Tibial nerve (tissue), 4 donors: ENCODE data around the gene AHR. TPM values are rescaled to one million over a fixed set of nuclear protein-coding genes. Genes with fewer than 3 reads are reported as not detected.

Source experiments
- DNase-seq, 2 donors: peaks; one replicate each; pipeline ENCODE4 v3.0.0-alpha.2; 2019; ENCODE audit warnings: low spot score in 2 of 2
- H3K27ac ChIP-seq, 4 donors: fragments of 200-600 bp; sonication (generic) in 3 of 4; one replicate each; pipeline ENCODE4 v1.5.1; 2017 to 2019; ENCODE audit warnings: mild to moderate bottlenecking in 1 of 4
- H3K27me3 ChIP-seq, 2 donors: fragments of 200-600 bp; sonication (generic) in 1 of 2; one replicate each; pipeline versions ENCODE4 v1.5.1 to v1.6.0; 2017 to 2019
- H3K36me3 ChIP-seq, 3 donors: fragments of 200-600 bp; sonication (generic); one replicate each; pipeline ENCODE4 v1.5.1; 2018 to 2019
- H3K4me1 ChIP-seq, 4 donors: fragments of 200-600 bp; sonication (generic) in 3 of 4; one replicate each; pipeline ENCODE4 v1.5.1; 2017 to 2019
- H3K4me3 ChIP-seq, 4 donors: fragments of 200-600 bp; sonication (generic) in 3 of 4; one replicate each; pipeline ENCODE4 v1.5.1; 2017 to 2019; ENCODE audit warnings: mild to moderate bottlenecking in 1 of 4, moderate library complexity in 1 of 4
- H3K9me3 ChIP-seq, 4 donors: fragments of 200-600 bp; sonication (generic) in 3 of 4; one replicate each; pipeline ENCODE4 v1.5.1; 2017 to 2019
- EP300 ChIP-seq, 2 donors: sonication (generic); formaldehyde crosslinking; IDR thresholded peaks; one replicate each; pipeline ENCODE4 v1.6.1; 2017; ENCODE audit warnings: antibody characterized with exemption in 2 of 2, mild to moderate bottlenecking in 1 of 2
- POLR2A ChIP-seq, 2 donors: fragments of 450-650 bp; IDR thresholded peaks; one replicate each; pipeline ENCODE4 v1.6.1; 2017; ENCODE audit warnings: antibody characterized with exemption in 2 of 2, mild to moderate bottlenecking in 2 of 2, moderate library complexity in 2 of 2
- WGBS, 2 donors: methylation state at CpG; one replicate each; pipeline ENCODE4 v1.1.5; 2018; 5-methylcytosine and 5-hydroxymethylcytosine counted together
- total RNA-seq, 4 donors: library from RNA; depleted of rRNA; stranded (reverse); fragments of >200 nt; gene quantifications; one replicate each; pipeline ENCODE4 v1.1.0, GENCODE V29; 2016
- TF ChIP-seq, protein P1 (sequence below), 5 experiments: fragments of 200-600 bp in 3 of 5; fragments of 450-650 bp in 2 of 5; sonication (generic) in 3 of 5; IDR thresholded peaks; one replicate each; pipeline ENCODE4 v1.5.1; 2016 to 2019; ENCODE audit warnings: antibody characterized with exemption in 5 of 5, mild to moderate bottlenecking in 3 of 5, moderate library complexity in 2 of 5

Gene AHR
- total RNA-seq, 4 donors from 2014 or later: 188 to 372 (median 296) TPM

DNA sequence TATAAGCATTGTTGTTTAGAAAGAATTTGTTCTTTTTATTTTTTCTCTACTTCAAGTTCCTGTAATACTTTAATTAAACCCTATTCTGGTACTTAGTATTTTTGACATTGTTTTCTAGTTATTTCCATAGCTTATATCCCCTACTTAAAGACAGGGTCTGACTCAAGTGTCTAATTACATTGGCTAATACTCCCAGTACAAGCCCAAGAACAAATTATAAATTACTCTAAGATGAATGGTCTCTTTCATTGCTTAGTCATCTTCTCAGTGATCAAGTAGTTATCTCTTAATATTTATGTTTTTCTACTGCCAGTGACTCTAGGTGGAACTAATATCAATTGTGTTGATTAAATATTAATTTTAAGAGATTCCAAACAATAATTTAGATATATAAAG, 21.6 kb downstream of the AHR start:
- H3K27me3 ChIP-seq: no peaks in the 10 kb centered on the region
- TF ChIP-seq, protein P1, sequence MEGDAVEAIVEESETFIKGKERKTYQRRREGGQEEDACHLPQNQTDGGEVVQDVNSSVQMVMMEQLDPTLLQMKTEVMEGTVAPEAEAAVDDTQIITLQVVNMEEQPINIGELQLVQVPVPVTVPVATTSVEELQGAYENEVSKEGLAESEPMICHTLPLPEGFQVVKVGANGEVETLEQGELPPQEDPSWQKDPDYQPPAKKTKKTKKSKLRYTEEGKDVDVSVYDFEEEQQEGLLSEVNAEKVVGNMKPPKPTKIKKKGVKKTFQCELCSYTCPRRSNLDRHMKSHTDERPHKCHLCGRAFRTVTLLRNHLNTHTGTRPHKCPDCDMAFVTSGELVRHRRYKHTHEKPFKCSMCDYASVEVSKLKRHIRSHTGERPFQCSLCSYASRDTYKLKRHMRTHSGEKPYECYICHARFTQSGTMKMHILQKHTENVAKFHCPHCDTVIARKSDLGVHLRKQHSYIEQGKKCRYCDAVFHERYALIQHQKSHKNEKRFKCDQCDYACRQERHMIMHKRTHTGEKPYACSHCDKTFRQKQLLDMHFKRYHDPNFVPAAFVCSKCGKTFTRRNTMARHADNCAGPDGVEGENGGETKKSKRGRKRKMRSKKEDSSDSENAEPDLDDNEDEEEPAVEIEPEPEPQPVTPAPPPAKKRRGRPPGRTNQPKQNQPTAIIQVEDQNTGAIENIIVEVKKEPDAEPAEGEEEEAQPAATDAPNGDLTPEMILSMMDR (IDR thresholded peaks at IDR 0.05): no peak
- no peak for TF ChIP-seq POLR2A (IDR thresholded peaks at IDR 0.05)
- TF ChIP-seq EP300 (IDR thresholded peaks at IDR 0.05): no peak
- peaks cover 0 to 99% (median 41%) of the 10 kb centered on the region in 4 donors for H3K4me1 ChIP-seq
- no peak for DNase-seq
- H3K27ac ChIP-seq: peak overlapping the region; percentile 38 to 98 (median 70)
- no peak overlapping the region for H3K4me3 ChIP-seq
- H3K36me3 ChIP-seq: peaks cover 0 to 7% (median 0%) of the 10 kb centered on the region in 3 donors
- H3K9me3 ChIP-seq: no peaks in the 10 kb centered on the region

- peaks cover 0 to 99% (median 42%) of the 10 kb centered on the region in 4 donors for H3K4me1 ChIP-seq
- no peak overlapping the region for H3K4me3 ChIP-seq
- DNase-seq: no peak
- H3K27me3 ChIP-seq: no peaks in the 10 kb centered on the region
- WGBS, 2 donors: 25 to 34% methylated on average over 2 of the region's 2 CpGs
- TF ChIP-seq POLR2A (IDR thresholded peaks at IDR 0.05) (no peak), EP300 (IDR thresholded peaks at IDR 0.05) (no peak)
- TF ChIP-seq, protein P1 (IDR thresholded peaks at IDR 0.05): no peak
- no peaks in the 10 kb centered on the region for H3K9me3 ChIP-seq
- peaks cover 0 to 7% (median 0%) of the 10 kb centered on the region in 3 donors for H3K36me3 ChIP-seq
- peak overlapping the region; percentile 38 to 98 (median 70) for H3K27ac ChIP-seq
Observed at GRCh38 chr7:17320657-17321056, 22.2 kb downstream of the AHR start.

- Histone ChIP-seq H3K27ac (peak overlapping the region in 2 of 4 donors; percentile 5 to 38), H3K27me3 (no peaks in the 10 kb centered on the region), H3K4me1 (peaks cover 0 to 98% (median 14%) of the 10 kb centered on the region in 4 donors), H3K36me3 (peaks cover 0 to 23% (median 0%) of the 10 kb centered on the region in 3 donors), H3K4me3 (no peak overlapping the region), H3K9me3 (no peaks in the 10 kb centered on the region)
- TF ChIP-seq, protein P1 (IDR thresholded peaks at IDR 0.05): no peak
- no peak for TF ChIP-seq EP300 (IDR thresholded peaks at IDR 0.05)
- no peak for DNase-seq
- WGBS, 2 donors: 60 to 61% methylated on average over 2 of the region's 2 CpGs
Observed at GRCh38 chr7:17325364-17325763, 26.9 kb downstream of the AHR start.

- Histone ChIP-seq H3K36me3 (peaks cover 0 to 32% (median 0%) of the 10 kb centered on the region in 3 donors), H3K9me3 (no peaks in the 10 kb centered on the region), H3K27ac (peak overlapping the region in 2 of 4 donors; percentile 5 to 10), H3K27me3 (no peaks in the 10 kb centered on the region), H3K4me1 (peaks cover 0 to 98% (median 9%) of the 10 kb centered on the region in 4 donors), H3K4me3 (no peak overlapping the region)
- no peak for DNase-seq
- TF ChIP-seq POLR2A (IDR thresholded peaks at IDR 0.05) (no peak), EP300 (IDR thresholded peaks at IDR 0.05) (no peak)
- TF ChIP-seq, protein P1 (IDR thresholded peaks at IDR 0.05): no peak
- WGBS, 2 donors: 67% methylated on average over 2 of the region's 2 CpGs
Observed at GRCh38 chr7:17326378-17326777, 27.9 kb downstream of the AHR start.

- Histone ChIP-seq H3K27ac (peak overlapping the region in 2 of 4 donors; percentile 13 to 58), H3K4me1 (peaks cover 0 to 99% (median 9%) of the 10 kb centered on the region in 4 donors), H3K36me3 (peaks cover 0 to 53% (median 0%) of the 10 kb centered on the region in 3 donors), H3K9me3 (no peaks in the 10 kb centered on the region), H3K4me3 (no peak overlapping the region), H3K27me3 (no peaks in the 10 kb centered on the region)
- no peak for TF ChIP-seq EP300 (IDR thresholded peaks at IDR 0.05)
- TF ChIP-seq, protein P1 (IDR thresholded peaks at IDR 0.05): no peak
- TF ChIP-seq POLR2A (IDR thresholded peaks at IDR 0.05): no peak
- DNase-seq: no peak
Observed at GRCh38 chr7:17328641-17329040, 30.2 kb downstream of the AHR start.
